Gastrocnemius medialis (tissue), 4 donors: ENCODE measurements around the gene HYDIN. TPM values are rescaled to one million over a fixed set of nuclear protein-coding genes. Genes with fewer than 3 reads are reported as not detected.

ENCODE experiments used
- ATAC-seq, 2 donors: fragments of 150-250 bp; one replicate each; pipeline ENCODE4 v1.9.1; 2016
- DNase-seq, 2 donors: peaks; one replicate each; pipeline ENCODE4 v3.0.0-alpha.2; 2019
- H3K27ac ChIP-seq, 4 donors: fragments of 200-600 bp; sonication (generic); 1 replicate in 1 of 4; 2 replicates in 3 of 4; pipeline ENCODE4 v1.5.1; 2016 to 2018; ENCODE audit warnings: mild to moderate bottlenecking in 2 of 4, moderate library complexity in 1 of 4
- H3K27me3 ChIP-seq, 3 donors: fragments of 200-600 bp; sonication (generic) in 2 of 3; 1 replicate in 1 of 3; 2 replicates in 2 of 3; pipeline versions ENCODE4 v1.5.1 to v1.6.0; 2016 to 2019; ENCODE audit warnings: mild to moderate bottlenecking in 1 of 3, moderate library complexity in 1 of 3
- H3K36me3 ChIP-seq, 2 donors: fragments of 200-600 bp; sonication (generic) in 1 of 2; one replicate each; pipeline ENCODE4 v1.5.1; 2017 to 2018
- H3K4me1 ChIP-seq, 2 donors: fragments of 200-600 bp; sonication (generic) in 1 of 2; one replicate each; pipeline ENCODE4 v1.5.1; 2016 to 2017; ENCODE audit warnings: mild to moderate bottlenecking in 2 of 2
- H3K4me3 ChIP-seq, 4 donors: fragments of 200-600 bp; sonication (generic) in 3 of 4; 1 replicate in 1 of 4; 2 replicates in 3 of 4; pipeline ENCODE4 v1.5.1; 2016 to 2019; ENCODE audit warnings: mild to moderate bottlenecking in 2 of 4
- H3K9me3 ChIP-seq, 3 donors: fragments of 200-600 bp; sonication (generic) in 2 of 3; 1 replicate in 1 of 3; 2 replicates in 2 of 3; pipeline ENCODE4 v1.5.1; 2016 to 2019
- POLR2A ChIP-seq, 2 donors: fragments of 450-650 bp; IDR thresholded peaks; one replicate each; pipeline ENCODE4 v1.6.1; 2017; ENCODE audit warnings: antibody characterized with exemption in 2 of 2, mild to moderate bottlenecking in 2 of 2, moderate library complexity in 2 of 2
- in situ Hi-C, 4 donors: fragments of 200-750 bp; cut with MboI; loops; one replicate each; pipeline versions ENCODE4 v1.15.0 to v1.8.0; 2017; ENCODE audit warnings: low sequenced_read_pairs in 4 of 4
- intact Hi-C: fragments of 100-400 bp; cut with DNase I; formaldehyde crosslinking; loops from one replicate; pipeline ENCODE4 v1.15.1; 2023; ENCODE audit warnings: low total_unique reads
- total RNA-seq, 4 donors: library from RNA; depleted of rRNA; stranded (reverse); fragments of >200 nt; gene quantifications; one replicate each; pipeline versions ENCODE4 v1.1.0 to v1.2.3, GENCODE V29; 2016
- TF ChIP-seq, protein P1 (sequence below), 5 experiments: fragments of 450-650 bp in 3 of 5; fragments of 200-600 bp in 2 of 5; sonication (generic) in 2 of 5; IDR thresholded peaks in 4 of 5; conservative IDR thresholded peaks in 1 of 5; 1 replicate in 4 of 5; 2 replicates in 1 of 5; pipeline ENCODE4 v1.5.1; 2016 to 2019; ENCODE audit warnings: antibody characterized with exemption in 5 of 5, mild to moderate bottlenecking in 3 of 5, moderate library complexity in 3 of 5

The HYDIN gene
- total RNA-seq, 4 donors from 2014 or later = 0.12 TPM; not detected in 3

DNA sequence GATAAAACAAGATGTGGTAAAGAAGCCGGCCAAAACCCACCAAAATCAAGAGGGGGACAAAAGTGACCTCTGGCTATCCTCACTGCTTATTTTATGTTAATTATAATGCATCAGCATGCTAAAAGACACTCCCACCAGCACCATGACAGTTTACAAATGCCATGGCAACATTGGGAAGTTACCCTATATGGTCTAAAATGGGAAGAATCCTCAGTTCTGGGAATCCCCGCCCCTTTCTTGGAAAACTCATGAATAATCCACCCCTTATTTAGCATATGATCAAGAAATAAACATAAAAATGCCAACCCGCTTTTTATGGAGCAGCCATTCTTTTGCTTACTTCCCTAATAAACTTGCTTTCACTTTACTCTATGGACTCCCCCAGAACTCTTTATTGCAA lies 33.1 kb upstream of the HYDIN start:
- ATAC-seq = no peak
- TF ChIP-seq POLR2A (IDR thresholded peaks at IDR 0.05) = no peak
- TF ChIP-seq, protein P1, sequence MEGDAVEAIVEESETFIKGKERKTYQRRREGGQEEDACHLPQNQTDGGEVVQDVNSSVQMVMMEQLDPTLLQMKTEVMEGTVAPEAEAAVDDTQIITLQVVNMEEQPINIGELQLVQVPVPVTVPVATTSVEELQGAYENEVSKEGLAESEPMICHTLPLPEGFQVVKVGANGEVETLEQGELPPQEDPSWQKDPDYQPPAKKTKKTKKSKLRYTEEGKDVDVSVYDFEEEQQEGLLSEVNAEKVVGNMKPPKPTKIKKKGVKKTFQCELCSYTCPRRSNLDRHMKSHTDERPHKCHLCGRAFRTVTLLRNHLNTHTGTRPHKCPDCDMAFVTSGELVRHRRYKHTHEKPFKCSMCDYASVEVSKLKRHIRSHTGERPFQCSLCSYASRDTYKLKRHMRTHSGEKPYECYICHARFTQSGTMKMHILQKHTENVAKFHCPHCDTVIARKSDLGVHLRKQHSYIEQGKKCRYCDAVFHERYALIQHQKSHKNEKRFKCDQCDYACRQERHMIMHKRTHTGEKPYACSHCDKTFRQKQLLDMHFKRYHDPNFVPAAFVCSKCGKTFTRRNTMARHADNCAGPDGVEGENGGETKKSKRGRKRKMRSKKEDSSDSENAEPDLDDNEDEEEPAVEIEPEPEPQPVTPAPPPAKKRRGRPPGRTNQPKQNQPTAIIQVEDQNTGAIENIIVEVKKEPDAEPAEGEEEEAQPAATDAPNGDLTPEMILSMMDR (IDR thresholded peaks at IDR 0.05 in 4 of 5, conservative IDR thresholded peaks at IDR 0.05 in 1 of 5) = no peak
- no peaks in the 10 kb centered on the region for H3K36me3 ChIP-seq

DNA sequence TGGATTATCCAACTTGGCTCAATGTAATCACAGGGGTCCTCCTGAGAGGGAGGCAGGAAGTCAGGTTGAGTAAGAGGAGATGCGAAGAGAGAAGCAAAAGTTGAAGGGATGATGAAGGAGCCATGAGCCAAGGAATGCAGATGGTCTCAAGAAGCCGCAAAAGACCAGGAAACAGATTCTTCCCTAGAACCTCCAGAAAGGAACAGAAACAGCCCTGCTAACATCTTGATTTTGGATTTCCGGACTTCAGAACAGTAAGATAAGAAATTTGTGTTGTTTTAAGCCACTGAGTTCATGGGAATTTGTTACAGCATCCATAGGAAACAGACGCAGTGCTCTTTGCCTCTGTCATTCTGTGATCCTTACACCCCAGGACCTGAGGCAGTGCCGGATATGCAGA lies 31.9 kb upstream of the HYDIN start:
- Histone ChIP-seq H3K4me1 (no peaks in the 10 kb centered on the region), H3K36me3 (no peaks in the 10 kb centered on the region), H3K9me3 (no peaks in the 10 kb centered on the region), H3K4me3 (no peak overlapping the region), H3K27ac (no peak overlapping the region), H3K27me3 (no peaks in the 10 kb centered on the region)
- in situ Hi-C loops = no loop called here
- intact Hi-C loops = no loop called here
- no peak for TF ChIP-seq POLR2A (IDR thresholded peaks at IDR 0.05)
- TF ChIP-seq, protein P1 (IDR thresholded peaks at IDR 0.05 in 4 of 5, conservative IDR thresholded peaks at IDR 0.05 in 1 of 5) = no peak
- ATAC-seq (no peak), DNase-seq (no peak)

More for the DNA sequence above, 33.1 kb upstream of the HYDIN start:
- in situ Hi-C loops = no loop called here
- Histone ChIP-seq H3K4me3 (no peak overlapping the region), H3K9me3 (no peaks in the 10 kb centered on the region), H3K27me3 (no peaks in the 10 kb centered on the region), H3K27ac (no peak overlapping the region), H3K4me1 (no peaks in the 10 kb centered on the region)
- DNase-seq = no peak
- intact Hi-C loops = no loop called here

DNA sequence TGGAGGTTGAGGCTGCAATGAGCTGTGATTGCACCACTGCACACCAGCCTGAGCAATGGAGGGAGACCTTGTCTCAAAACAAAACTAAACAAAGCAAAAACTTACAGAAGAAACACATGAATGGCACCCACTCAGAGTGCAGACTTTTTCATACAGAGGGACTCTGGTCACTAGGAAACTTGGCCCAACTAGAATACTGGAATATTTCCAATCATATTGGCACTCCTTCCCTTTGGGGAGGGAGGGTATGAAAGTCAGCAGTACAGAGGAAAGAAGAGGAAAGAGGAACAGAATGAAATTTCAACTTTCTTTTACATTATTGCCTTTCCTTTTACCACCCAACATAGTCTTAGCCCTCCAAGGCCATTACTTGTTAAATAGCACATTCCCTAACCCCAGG lies 30.5 kb upstream of the HYDIN start:
- TF ChIP-seq POLR2A (IDR thresholded peaks at IDR 0.05) = no peak
- TF ChIP-seq, protein P1 (IDR thresholded peaks at IDR 0.05 in 4 of 5, conservative IDR thresholded peaks at IDR 0.05 in 1 of 5) = no peak
- Histone ChIP-seq H3K27me3 (no peaks in the 10 kb centered on the region), H3K9me3 (no peaks in the 10 kb centered on the region), H3K36me3 (no peaks in the 10 kb centered on the region), H3K27ac (no peak overlapping the region), H3K4me1 (no peaks in the 10 kb centered on the region), H3K4me3 (no peak overlapping the region)
- in situ Hi-C loops = no loop called here
- no peak for ATAC-seq
- no peak for DNase-seq
- intact Hi-C loops = no loop called here

DNA sequence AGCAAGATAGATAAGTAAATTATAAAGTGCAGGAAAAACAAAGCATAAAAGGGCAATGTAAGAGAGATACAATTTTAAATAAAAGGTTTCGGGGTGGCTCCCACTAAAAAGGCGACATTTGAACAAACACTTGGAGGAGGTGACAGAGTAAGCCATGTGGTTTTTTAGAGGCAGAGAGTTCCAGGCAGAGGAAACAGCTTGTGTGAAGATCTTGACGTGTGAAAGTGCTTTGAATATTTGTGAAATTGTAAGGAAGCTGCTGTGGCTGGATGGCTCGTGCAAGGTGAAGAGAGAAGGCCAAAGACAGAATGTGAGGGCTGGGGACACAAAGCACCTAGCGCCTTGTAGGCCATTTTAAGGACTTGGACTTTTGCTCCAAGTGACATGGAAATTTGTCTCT lies 28.6 kb upstream of the HYDIN start:
- no peak overlapping the region for H3K4me3 ChIP-seq
- no peaks in the 10 kb centered on the region for H3K27me3 ChIP-seq
- no peak for DNase-seq
- H3K27ac ChIP-seq = no peak overlapping the region
- H3K9me3 ChIP-seq = no peaks in the 10 kb centered on the region
- no peaks in the 10 kb centered on the region for H3K36me3 ChIP-seq
- in situ Hi-C loops = no loop called here
- intact Hi-C loops = no loop called here
- no peaks in the 10 kb centered on the region for H3K4me1 ChIP-seq
- no peak for ATAC-seq
- TF ChIP-seq, protein P1 (IDR thresholded peaks at IDR 0.05 in 4 of 5, conservative IDR thresholded peaks at IDR 0.05 in 1 of 5) = no peak
- no peak for TF ChIP-seq POLR2A (IDR thresholded peaks at IDR 0.05)

DNA sequence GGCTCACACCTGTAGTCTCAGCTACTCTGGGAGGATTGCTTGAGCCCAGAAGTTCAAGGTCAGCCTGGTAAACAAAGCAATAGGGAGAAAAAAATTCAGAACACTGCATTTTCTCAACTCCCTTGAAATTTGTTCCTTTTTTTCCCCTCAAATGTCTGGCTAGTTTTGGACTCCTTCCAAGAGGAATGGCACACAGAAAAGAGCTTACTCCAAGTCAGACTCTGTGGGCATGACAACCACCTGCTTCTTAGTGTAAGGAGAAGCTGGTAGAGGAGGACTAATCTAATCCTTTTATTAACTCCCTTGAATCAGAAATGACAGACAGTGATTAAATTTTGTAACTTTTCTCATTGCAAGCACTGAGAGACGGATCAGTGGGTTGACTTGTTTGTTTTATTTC lies 27.9 kb upstream of the HYDIN start:
- Histone ChIP-seq H3K9me3 (no peaks in the 10 kb centered on the region), H3K4me3 (no peak overlapping the region), H3K27me3 (no peaks in the 10 kb centered on the region), H3K36me3 (no peaks in the 10 kb centered on the region), H3K4me1 (no peaks in the 10 kb centered on the region), H3K27ac (no peak overlapping the region)
- ATAC-seq (no peak), DNase-seq (no peak)
- in situ Hi-C loops (no loop called here), intact Hi-C loops (no loop called here)
- TF ChIP-seq, protein P1 (IDR thresholded peaks at IDR 0.05 in 4 of 5, conservative IDR thresholded peaks at IDR 0.05 in 1 of 5) = no peak
- TF ChIP-seq POLR2A (IDR thresholded peaks at IDR 0.05) = no peak
